Activated CD4-positive, alpha-beta T cell treated with anti-CD3 and anti-CD28 coated beads, Interleukin-2, amount 50 U/mL, for 4 hours (primary cell): Measurements from ENCODE around the gene DISP3.

Experiments
- DNase-seq, 2 experiments: peaks; one replicate each; pipeline ENCODE4 v3.0.0-alpha.2; 2020

Gene DISP3

GRCh38 chr1:11488966-11489625, 10.1 kb downstream of the DISP3 start:
- DNase-seq: no peak

GRCh38 chr1:11492235-11492634, 13.3 kb downstream of the DISP3 start:
- no peak for DNase-seq

- no peak for DNase-seq
Observed at GRCh38 chr1:11493972-11494655, 15.2 kb downstream of the DISP3 start.

GRCh38 chr1:11494771-11495170, 15.8 kb downstream of the DISP3 start:
- DNase-seq: no peak

GRCh38 chr1:11495579-11495978, 16.6 kb downstream of the DISP3 start:
- DNase-seq: no peak

GRCh38 chr1:11496551-11497080, 17.7 kb downstream of the DISP3 start:
- DNase-seq: no peak

GRCh38 chr1:11498956-11499594, 20.1 kb downstream of the DISP3 start:
- DNase-seq: no peak

GRCh38 chr1:11499601-11500331, 20.8 kb downstream of the DISP3 start:
- DNase-seq: no peak

- no peak for DNase-seq
Observed at GRCh38 chr1:11500881-11501280, 21.9 kb downstream of the DISP3 start.

- DNase-seq: no peak
Observed at GRCh38 chr1:11501491-11501897, 22.5 kb downstream of the DISP3 start.

GRCh38 chr1:11501906-11502485, 23.0 kb downstream of the DISP3 start:
- no peak for DNase-seq

- DNase-seq: no peak
Observed at GRCh38 chr1:11502516-11502915, 23.6 kb downstream of the DISP3 start.

- no peak for DNase-seq
Observed at GRCh38 chr1:11504599-11504998, 25.6 kb downstream of the DISP3 start.

GRCh38 chr1:11505591-11506538, 26.9 kb downstream of the DISP3 start:
- DNase-seq: no peak

- no peak for DNase-seq
Observed at GRCh38 chr1:11507309-11507708, 28.4 kb downstream of the DISP3 start.

- no peak for DNase-seq
Observed at GRCh38 chr1:11513681-11514080, 34.7 kb downstream of the DISP3 start.

GRCh38 chr1:11514366-11514765, 35.4 kb downstream of the DISP3 start:
- no peak for DNase-seq

- no peak for DNase-seq
Observed at GRCh38 chr1:11515368-11516300, 36.7 kb downstream of the DISP3 start.

GRCh38 chr1:11516961-11517635, 38.1 kb downstream of the DISP3 start:
- no peak for DNase-seq
